ENCODE data around the gene RPL36. TPM values are rescaled to one million over a fixed set of nuclear protein-coding genes. Genes with fewer than 3 reads are reported as not detected.

The RPL36 gene
- total and polyA plus RNA-seq, 8 donors, result 524 to 1,510 (median 728) TPM

DNA sequence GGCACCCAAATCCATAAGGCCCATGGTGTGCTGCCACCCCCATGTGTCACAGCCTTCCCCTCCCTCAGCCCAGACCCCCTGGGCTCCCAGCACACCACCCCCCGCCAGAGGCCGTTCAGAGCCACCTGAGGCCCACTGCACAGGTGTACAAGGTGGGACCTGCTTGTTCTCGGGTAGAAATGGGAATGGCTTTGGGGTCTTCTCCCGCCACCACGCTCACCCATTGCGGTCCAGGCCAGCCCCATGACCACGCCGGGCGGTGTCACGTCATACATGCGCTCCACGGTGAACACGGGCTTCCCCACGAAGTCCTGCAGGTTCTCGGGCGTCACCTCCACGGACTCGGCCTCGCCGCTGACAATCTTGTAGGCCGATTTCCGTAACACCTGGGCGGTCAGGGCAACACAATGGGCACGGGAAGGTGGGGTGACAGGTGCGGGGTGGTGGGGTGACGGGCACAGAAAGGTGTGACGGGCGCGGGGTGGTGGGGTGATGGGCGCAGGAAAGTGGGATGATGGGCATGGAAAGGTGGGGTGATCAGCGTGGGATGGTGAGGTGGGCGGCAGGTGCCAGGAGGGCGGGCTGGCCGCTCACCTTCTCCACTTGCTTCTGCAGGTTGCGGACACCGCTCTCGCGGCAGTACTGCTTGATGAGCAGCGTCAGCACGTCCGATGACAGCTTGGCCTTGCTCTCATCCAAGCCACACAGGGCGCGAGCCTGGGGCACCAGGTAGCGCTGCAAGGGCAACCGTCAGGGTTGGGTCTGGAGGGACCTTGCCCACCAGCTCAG lies 4.3 kb downstream of the RPL36 start:
- intact Hi-C loops (cut with DNase I), result no loop called here
- Histone ChIP-seq H3K4me3 (no peak overlapping the region), H3K27ac (no peak overlapping the region), H3K27me3 (no peaks in the 10 kb centered on the region), H3K36me3 (peaks cover 0 to 62% (median 46%) of the 10 kb centered on the region in 3 donors), H3K9me3 (no peaks in the 10 kb centered on the region), H3K4me1 (peaks cover 0 to 7% (median 6%) of the 10 kb centered on the region in 3 donors)
- no peak for ATAC-seq
- FAIRE-seq, result no peak
- 93 to 96% methylated on average over 45 of the region's 45 CpGs for WGBS, 2 donors
- DNase-seq, result peak in 4 of 6 donors; percentile 21 to 77 (median 52)
- TF ChIP-seq, protein P1, sequence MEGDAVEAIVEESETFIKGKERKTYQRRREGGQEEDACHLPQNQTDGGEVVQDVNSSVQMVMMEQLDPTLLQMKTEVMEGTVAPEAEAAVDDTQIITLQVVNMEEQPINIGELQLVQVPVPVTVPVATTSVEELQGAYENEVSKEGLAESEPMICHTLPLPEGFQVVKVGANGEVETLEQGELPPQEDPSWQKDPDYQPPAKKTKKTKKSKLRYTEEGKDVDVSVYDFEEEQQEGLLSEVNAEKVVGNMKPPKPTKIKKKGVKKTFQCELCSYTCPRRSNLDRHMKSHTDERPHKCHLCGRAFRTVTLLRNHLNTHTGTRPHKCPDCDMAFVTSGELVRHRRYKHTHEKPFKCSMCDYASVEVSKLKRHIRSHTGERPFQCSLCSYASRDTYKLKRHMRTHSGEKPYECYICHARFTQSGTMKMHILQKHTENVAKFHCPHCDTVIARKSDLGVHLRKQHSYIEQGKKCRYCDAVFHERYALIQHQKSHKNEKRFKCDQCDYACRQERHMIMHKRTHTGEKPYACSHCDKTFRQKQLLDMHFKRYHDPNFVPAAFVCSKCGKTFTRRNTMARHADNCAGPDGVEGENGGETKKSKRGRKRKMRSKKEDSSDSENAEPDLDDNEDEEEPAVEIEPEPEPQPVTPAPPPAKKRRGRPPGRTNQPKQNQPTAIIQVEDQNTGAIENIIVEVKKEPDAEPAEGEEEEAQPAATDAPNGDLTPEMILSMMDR (IDR thresholded peaks at IDR 0.05), result no peak

DNA sequence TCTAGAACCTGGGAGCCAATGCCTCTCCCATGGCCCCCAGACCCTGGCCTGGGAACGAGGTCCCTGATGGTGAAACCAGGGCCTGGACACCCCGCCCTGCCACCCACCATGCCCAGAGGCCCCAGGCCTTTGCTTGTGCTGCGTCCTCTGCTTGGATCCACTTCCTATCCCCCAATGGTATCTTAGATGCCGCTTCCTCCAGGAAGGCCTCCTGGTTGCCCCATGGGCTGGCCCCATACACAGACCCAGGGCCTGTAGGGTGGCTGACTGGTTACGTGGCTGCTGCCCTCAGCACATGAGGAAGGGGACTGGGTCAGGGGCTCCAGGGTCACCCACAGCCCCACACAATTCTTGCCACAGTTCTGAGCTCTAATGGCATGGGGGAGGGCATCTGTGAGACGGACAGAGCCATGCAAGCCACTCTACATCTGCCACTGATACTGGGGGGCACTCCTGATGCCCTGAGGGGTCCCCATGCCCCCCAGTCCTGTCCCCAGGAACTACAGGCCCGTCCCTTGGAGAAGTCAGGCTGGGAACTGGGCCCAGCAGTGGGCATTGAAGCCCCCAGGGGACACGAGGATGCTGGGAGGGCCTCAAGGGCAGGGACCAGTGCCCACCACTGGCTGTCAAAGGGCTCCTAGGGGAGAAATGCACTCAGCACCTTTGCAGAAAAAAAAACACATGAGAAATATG lies 5.0 kb downstream of the RPL36 start:
- DNase-seq (no peak), ATAC-seq (no peak), FAIRE-seq (no peak)
- H3K36me3 ChIP-seq, result peaks cover 0 to 70% (median 46%) of the 10 kb centered on the region in 3 donors
- H3K27ac ChIP-seq, result no peak overlapping the region
- peaks cover 0 to 7% (median 6%) of the 10 kb centered on the region in 3 donors for H3K4me1 ChIP-seq
- no peak overlapping the region for H3K4me3 ChIP-seq
- WGBS, 2 donors, result 93 to 97% methylated on average over 8 of the region's 8 CpGs
- intact Hi-C loops (cut with DNase I), result no loop called here
- H3K27me3 ChIP-seq, result no peaks in the 10 kb centered on the region
- H3K9me3 ChIP-seq, result no peaks in the 10 kb centered on the region
- TF ChIP-seq, protein P1 (IDR thresholded peaks at IDR 0.05), result no peak

DNA sequence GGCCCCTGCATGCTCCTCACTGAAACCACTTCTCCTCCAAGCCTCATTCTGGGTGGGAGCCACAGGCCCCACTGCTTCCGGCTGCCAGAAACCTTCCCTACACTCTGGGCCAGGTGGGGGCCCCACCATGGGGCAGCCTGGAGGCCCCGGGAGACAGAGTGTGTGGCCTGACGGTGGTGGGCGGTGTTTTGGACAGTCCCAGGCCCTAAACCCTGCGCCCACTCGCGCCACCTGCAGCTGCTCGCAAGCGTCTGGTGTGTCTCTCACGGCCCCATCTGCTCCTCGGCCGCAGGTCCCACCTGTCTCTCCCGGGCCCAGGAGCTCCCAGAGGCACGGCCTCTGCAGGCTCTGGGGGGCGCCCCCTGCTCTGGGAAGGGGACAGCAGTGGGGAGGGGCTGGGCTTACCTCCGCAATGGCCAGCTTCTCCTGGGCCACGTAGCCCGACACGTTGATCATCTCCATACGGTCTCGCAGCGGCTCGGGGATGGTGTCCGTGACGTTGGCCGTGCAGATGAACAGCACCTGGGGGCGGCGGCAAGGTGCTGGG lies 5.6 kb downstream of the RPL36 start:
- peak in 2 of 6 donors; percentile 41 to 56 for DNase-seq
- intact Hi-C loops (cut with DNase I), result no loop called here
- TF ChIP-seq, protein P1 (IDR thresholded peaks at IDR 0.05), result no peak

DNA sequence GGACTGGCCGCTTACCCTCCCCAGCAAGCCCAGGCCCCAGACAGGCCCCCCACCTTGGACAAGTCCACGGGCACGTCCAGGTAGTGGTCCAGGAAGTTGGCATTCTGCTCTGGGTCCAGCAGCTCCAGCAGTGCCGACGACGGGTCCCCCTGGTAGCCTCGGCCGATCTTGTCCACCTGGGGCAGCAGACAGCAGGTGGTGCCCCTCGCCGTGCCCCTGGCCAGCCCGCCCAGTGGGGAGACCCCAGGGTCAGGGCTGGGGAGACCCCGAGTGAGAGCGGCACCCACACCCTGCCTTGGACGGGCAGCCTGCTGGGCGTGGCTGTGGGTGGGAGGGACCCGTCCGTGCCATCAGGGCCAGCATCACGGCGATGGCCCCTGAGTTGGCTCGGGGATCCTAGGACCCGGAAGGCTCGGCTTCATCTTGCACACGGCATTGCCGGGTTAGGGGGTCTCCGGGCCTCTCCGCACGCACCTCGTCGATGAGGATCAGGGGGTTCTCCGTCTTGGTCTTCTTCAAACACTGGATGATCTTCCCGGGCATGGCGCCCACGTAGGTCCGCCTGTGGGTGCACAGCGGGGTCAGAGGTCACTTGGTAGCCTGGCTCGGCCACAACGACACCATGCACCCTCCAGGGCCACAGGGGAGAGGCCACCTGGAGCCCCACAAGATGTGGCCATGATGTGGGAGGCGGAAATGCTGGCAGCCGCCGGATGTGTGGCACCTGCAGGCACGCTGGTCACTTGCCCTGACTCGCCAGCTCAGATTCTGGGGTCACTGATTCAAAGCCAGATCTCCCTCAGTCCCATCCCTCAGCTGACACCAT lies 6.3 kb downstream of the RPL36 start:
- Histone ChIP-seq H3K36me3 (peaks cover 0 to 76% (median 46%) of the 10 kb centered on the region in 3 donors), H3K27me3 (no peaks in the 10 kb centered on the region), H3K4me1 (peaks cover 0 to 7% (median 6%) of the 10 kb centered on the region in 3 donors), H3K9me3 (no peaks in the 10 kb centered on the region), H3K27ac (no peak overlapping the region), H3K4me3 (no peak overlapping the region)
- DNase-seq, result peak in 4 of 6 donors; percentile 27 to 85 (median 56)
- intact Hi-C loops (cut with DNase I), result no loop called here
- no peak for ATAC-seq
- TF ChIP-seq, protein P1 (IDR thresholded peaks at IDR 0.05), result no peak
- WGBS, 2 donors, result 89 to 92% methylated on average over 41 to 42 of the region's 42 CpGs
- no peak for FAIRE-seq

More for the DNA sequence above, 5.6 kb downstream of the RPL36 start:
- WGBS, 2 donors, result 85% methylated on average over 28 of the region's 28 CpGs
- FAIRE-seq (no peak), ATAC-seq (no peak)
- peaks cover 0 to 7% (median 6%) of the 10 kb centered on the region in 3 donors for H3K4me1 ChIP-seq
- no peaks in the 10 kb centered on the region for H3K9me3 ChIP-seq
- H3K27me3 ChIP-seq, result no peaks in the 10 kb centered on the region
- H3K27ac ChIP-seq, result no peak overlapping the region
- peaks cover 0 to 76% (median 46%) of the 10 kb centered on the region in 3 donors for H3K36me3 ChIP-seq
- no peak overlapping the region for H3K4me3 ChIP-seq

All from pancreas (tissue), 10 donors.